ENCODE results near the gene NCF4. TPM values are rescaled to one million over a fixed set of nuclear protein-coding genes. Genes with fewer than 3 reads are reported as not detected.

Gene NCF4
- total and polyA plus RNA-seq, 8 donors = 3.2 to 68.1 (median 3.7) TPM

GRCh38 chr22:36926721-36927435, 66.1 kb downstream of the NCF4 start:
- H3K36me3 ChIP-seq = peaks cover 0 to 99% of the 10 kb centered on the region in 2 donors
- H3K27me3 ChIP-seq = peaks cover 0 to 31% of the 10 kb centered on the region in 2 donors
- H3K4me3 ChIP-seq = no peak overlapping the region
- H3K9me3 ChIP-seq = no peaks in the 10 kb centered on the region
- ATAC-seq = no peak
- no peak for TF ChIP-seq CTCF (IDR thresholded peaks at IDR 0.05)
- intact Hi-C loops (cut with DNase I) = no loop called here
- DNase-seq = no peak
- peaks cover 0 to 20% of the 10 kb centered on the region in 2 donors for H3K4me1 ChIP-seq
- H3K27ac ChIP-seq = no peak overlapping the region

Other genes with a start within 250 kb of the NCF4 start
- not detected for gene CACNG2, start 157.3 kb upstream of the NCF4 start, total RNA-seq
- not detected for gene CACNG2, start 157.3 kb upstream of the NCF4 start, polyA plus RNA-seq (ENCODE audit: insufficient read length in 6 of 6)
- gene IFT27, start 84.9 kb upstream of the NCF4 start, total RNA-seq = 10 to 100 TPM; 24.5 to 28.0 TPM
- gene IFT27, start 84.9 kb upstream of the NCF4 start, polyA plus RNA-seq (ENCODE audit: insufficient read length in 6 of 6) = 10 to 100 TPM; 41.4 to 59.0 (median 50.7) TPM
- gene PVALB, start 44.0 kb upstream of the NCF4 start, total RNA-seq = under 1 TPM; 0.70 to 0.76 TPM
- under 1 TPM in 2 of 6 donors, not detected in 4; 0.30 to 0.39 TPM for gene PVALB, start 44.0 kb upstream of the NCF4 start, polyA plus RNA-seq (ENCODE audit: insufficient read length in 6 of 6)
- gene CSF2RB, start 52.6 kb downstream of the NCF4 start, total RNA-seq = 10 to 100 TPM; 11.5 to 47.5 TPM
- gene CSF2RB, start 52.6 kb downstream of the NCF4 start, polyA plus RNA-seq (ENCODE audit: insufficient read length in 6 of 6) = 1 to 10 TPM; 2.5 to 3.9 (median 3.5) TPM
- 10 to 100 TPM; 37.7 to 52.0 TPM for gene TST, start 158.4 kb downstream of the NCF4 start, total RNA-seq
- 10 to 100 TPM; 14.7 to 27.9 (median 20.5) TPM for gene TST, start 158.4 kb downstream of the NCF4 start, polyA plus RNA-seq (ENCODE audit: insufficient read length in 6 of 6)
- 10 to 100 TPM; 56.2 to 63.1 TPM for gene MPST, start 158.7 kb downstream of the NCF4 start, total RNA-seq
- gene MPST, start 158.7 kb downstream of the NCF4 start, polyA plus RNA-seq (ENCODE audit: insufficient read length in 6 of 6) = 10 to 100 TPM; 41.4 to 62.8 (median 49.2) TPM
- 10 to 100 TPM; 20.5 to 22.2 TPM for gene KCTD17, start 190.7 kb downstream of the NCF4 start, total RNA-seq
- gene KCTD17, start 190.7 kb downstream of the NCF4 start, polyA plus RNA-seq (ENCODE audit: insufficient read length in 6 of 6) = 10 to 100 TPM; 23.2 to 34.2 (median 28.4) TPM
- 1 to 10 TPM in 1 of 2 donors, not detected in 1; 1.5 TPM for gene TMPRSS6, start 248.7 kb downstream of the NCF4 start, total RNA-seq
- gene TMPRSS6, start 248.7 kb downstream of the NCF4 start, polyA plus RNA-seq (ENCODE audit: insufficient read length in 6 of 6) = under 1 TPM; 0.45 to 0.85 (median 0.57) TPM